Keratinocyte (primary cell): ENCODE measurements around the gene RUVBL2.

Experiments used
- EZH2 ChIP-seq: IDR thresholded peaks from one replicate; pipeline ENCODE4 v1.6.1; 2012; ENCODE audit warnings: inconsistent platforms, mild to moderate bottlenecking, low read length, moderate library complexity
- TF ChIP-seq, protein P1 (sequence below), 3 experiments: IDR thresholded peaks in 1 of 3; conservative IDR thresholded peaks in 1 of 3; optimal IDR thresholded peaks in 1 of 3; 2 replicates in 2 of 3; 3 replicates in 1 of 3; pipeline versions ENCODE3 to v1.5.1; 2011; ENCODE audit warnings: low read length in 3 of 3, mild to moderate bottlenecking in 3 of 3, moderate library complexity in 2 of 3, control low read depth in 1 of 3, inconsistent platforms in 1 of 3; ENCODE audit not compliant: insufficient read depth in 2 of 3; ENCODE audit errors: extremely low read depth in 1 of 3

DNA sequence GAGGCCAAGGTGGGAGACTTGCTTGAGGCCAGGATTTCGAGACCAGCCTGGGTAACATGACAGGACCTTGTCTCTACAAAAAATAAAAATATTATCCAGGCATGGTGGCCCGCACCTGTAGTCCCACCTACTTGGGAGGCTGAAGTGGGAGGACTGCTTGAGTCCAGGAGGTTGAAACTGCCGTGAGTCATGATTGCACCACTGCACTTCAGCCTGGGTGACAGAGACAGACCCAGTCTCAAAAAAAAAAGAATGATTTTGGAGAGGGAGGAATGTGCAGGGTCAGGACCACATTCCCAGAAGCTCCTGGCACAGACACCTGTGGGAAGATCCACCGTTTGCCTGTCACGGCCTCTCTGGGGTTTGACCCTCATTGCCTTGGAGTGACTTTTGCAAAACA lies 48.3 kb upstream of the RUVBL2 start:
- TF ChIP-seq, protein P1, sequence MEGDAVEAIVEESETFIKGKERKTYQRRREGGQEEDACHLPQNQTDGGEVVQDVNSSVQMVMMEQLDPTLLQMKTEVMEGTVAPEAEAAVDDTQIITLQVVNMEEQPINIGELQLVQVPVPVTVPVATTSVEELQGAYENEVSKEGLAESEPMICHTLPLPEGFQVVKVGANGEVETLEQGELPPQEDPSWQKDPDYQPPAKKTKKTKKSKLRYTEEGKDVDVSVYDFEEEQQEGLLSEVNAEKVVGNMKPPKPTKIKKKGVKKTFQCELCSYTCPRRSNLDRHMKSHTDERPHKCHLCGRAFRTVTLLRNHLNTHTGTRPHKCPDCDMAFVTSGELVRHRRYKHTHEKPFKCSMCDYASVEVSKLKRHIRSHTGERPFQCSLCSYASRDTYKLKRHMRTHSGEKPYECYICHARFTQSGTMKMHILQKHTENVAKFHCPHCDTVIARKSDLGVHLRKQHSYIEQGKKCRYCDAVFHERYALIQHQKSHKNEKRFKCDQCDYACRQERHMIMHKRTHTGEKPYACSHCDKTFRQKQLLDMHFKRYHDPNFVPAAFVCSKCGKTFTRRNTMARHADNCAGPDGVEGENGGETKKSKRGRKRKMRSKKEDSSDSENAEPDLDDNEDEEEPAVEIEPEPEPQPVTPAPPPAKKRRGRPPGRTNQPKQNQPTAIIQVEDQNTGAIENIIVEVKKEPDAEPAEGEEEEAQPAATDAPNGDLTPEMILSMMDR (optimal IDR thresholded peaks at IDR 0.05 in 1 of 3, IDR thresholded peaks at IDR 0.05 in 1 of 3, conservative IDR thresholded peaks at IDR 0.05 in 1 of 3; ENCODE audit: extremely low read depth in 1 of 3, insufficient read depth in 2 of 3, low read length in 3 of 3), result no peak
- TF ChIP-seq EZH2, result no peak
